H7 (cell line): ENCODE measurements around the gene LRBA. TPM values are rescaled to one million over a fixed set of nuclear protein-coding genes. Genes with fewer than 3 reads are reported as not detected.
"Not testable (repeated sequence)": the region's sequence is repeated elsewhere in the genome, so short reads cannot be mapped to it uniquely, and the experiment has no call there.

Source experiments
- DNase-seq: peaks from one replicate; pipeline ENCODE4 v3.0.0; 2012
- H3K27me3 ChIP-seq: 2 replicates; pipeline ENCODE4 v1.6.0; 2011; ENCODE audit warnings: mild to moderate bottlenecking, low read length; ENCODE audit not compliant: control insufficient read depth, insufficient read depth
- H3K36me3 ChIP-seq: replicated peaks from 2 replicates; pipeline ENCODE4 v1.5.1; 2011; ENCODE audit warnings: low read length; ENCODE audit not compliant: control insufficient read depth, insufficient read depth
- H3K4me3 ChIP-seq: 2 replicates; pipeline ENCODE4 v1.5.1; 2011; ENCODE audit warnings: low read depth, mild to moderate bottlenecking, control low read depth, low read length, moderate library complexity; ENCODE audit not compliant: insufficient read depth
- total RNA-seq: library from RNA; depleted of rRNA; stranded (reverse); fragments of >200 nt; shearing (Covaris generic); gene quantifications from 2 replicates; pipeline ENCODE4 v1.2.3, GENCODE V29; 2014

The LRBA gene
- total RNA-seq, 1 experiment from 2014 or later = 47.3 TPM

GRCh38 chr4:150683775-150684350, 331.2 kb downstream of the LRBA start:
- DNase-seq = no peak

GRCh38 chr4:150682126-150682525, 333.0 kb downstream of the LRBA start:
- no peak for DNase-seq
- Histone ChIP-seq H3K27me3 (no peaks in the 10 kb centered on the region), H3K36me3 (no peaks in the 10 kb centered on the region), H3K4me3 (no peak overlapping the region)

More at GRCh38 chr4:150683775-150684350, 331.2 kb downstream of the LRBA start:
- H3K4me3 ChIP-seq = no peak overlapping the region
- no peaks in the 10 kb centered on the region for H3K36me3 ChIP-seq
- H3K27me3 ChIP-seq = no peaks in the 10 kb centered on the region

DNA sequence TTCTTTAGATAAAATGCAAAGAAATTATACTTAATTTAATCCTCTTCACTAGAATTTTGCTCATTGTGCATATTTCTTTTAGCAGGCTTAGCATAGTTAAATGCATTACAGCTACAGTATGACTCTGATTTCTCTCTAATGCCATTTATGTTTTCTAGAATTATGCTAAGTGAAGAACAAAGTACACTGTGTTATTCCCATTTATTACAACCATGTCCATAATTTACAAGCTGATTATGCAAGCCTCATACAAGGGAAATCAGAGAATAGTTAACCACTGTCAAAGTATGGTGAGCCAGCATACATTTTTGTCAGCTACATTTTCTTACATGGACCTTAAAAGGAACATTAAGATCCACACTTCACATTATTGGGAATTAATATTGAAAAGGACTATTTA, 334.0 kb downstream of the LRBA start:
- Histone ChIP-seq H3K36me3 (no peaks in the 10 kb centered on the region), H3K4me3 (no peak overlapping the region), H3K27me3 (no peaks in the 10 kb centered on the region)
- no peak for DNase-seq

GRCh38 chr4:150680651-150681050, 334.4 kb downstream of the LRBA start:
- no peak overlapping the region for H3K4me3 ChIP-seq
- DNase-seq = no peak
- no peaks in the 10 kb centered on the region for H3K36me3 ChIP-seq
- H3K27me3 ChIP-seq = no peaks in the 10 kb centered on the region

DNA sequence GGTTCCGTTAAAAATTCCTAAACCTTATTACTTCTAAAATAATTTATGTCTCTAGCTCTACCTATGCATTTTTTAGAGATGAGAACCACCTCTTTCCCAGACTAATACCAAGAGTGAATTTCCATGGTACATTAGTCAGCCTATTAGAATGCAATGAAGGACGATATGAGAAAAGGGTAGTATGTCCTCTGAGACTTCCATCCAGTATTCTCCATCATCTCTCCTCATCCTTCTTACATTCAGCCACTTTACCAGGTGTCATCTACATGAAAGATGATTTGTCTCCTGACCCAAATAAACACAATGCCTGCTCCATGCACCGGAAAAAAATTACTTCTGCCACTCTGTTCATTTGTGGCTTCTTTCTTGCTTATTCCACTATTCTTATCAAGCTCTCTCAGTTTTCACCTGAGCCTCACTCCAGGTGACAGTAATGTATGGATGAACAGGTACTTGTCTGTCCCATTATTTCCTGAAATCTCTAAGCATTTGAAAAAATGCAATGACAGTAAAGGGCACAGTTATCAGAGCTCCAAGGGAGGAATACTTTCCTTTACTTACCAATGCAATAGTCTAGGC, 335.2 kb downstream of the LRBA start:
- no peak overlapping the region for H3K4me3 ChIP-seq
- no peaks in the 10 kb centered on the region for H3K27me3 ChIP-seq
- DNase-seq = no peak
- H3K36me3 ChIP-seq = no peaks in the 10 kb centered on the region

DNA sequence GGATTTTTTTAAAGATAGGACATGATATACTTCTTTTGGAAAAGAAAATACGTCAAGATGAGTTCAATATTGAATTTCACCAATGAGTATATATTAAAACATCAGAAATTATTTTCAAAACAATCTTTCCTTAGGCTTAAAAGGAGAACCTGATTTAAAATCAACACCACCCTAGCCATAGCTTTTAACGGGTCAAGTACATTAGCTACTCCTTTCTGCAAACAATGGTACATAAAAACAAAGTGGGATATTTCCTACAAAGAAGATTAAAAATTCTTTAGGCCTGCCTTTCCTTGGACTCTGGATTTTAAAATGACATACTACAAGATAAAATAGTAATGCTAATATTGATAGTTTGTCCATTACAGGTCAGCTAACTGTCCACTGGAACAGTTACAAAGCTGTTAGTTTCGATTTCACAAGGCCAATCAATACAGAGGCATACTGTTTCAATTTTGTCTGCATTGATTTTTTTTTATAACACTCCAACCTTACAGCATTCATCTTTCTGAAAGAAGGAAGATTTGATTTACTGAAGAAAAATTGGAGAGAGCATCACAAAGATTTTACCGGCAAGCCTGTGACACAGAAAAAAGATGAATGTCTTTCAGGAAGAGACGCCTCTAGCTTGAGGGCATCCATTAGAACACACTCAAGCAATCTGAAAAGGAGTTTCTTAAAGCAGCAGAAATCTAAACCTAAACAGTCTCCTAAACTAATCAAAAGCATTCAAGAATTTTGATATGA, 335.9 kb downstream of the LRBA start:
- Histone ChIP-seq H3K4me3 (no peak overlapping the region), H3K27me3 (no peaks in the 10 kb centered on the region), H3K36me3 (no peaks in the 10 kb centered on the region)
- DNase-seq = no peak

DNA sequence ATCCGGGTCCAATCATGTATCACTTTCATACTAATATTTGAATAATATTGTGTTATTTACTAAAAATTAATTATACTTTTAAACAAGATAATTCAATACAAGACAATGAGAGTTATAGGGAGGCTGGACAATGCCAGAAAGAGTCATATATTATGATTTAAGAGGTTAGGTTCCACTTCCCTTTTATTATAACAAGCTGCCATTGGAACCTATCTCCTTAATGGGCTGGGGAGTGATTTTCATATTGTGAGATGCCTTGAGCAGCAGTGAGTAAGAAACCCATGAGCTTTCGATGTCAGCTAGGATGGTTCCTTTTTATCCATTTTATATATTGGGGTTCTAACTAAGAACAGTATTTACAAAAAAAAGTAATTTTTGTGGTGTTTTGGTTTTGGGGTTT, 341.3 kb downstream of the LRBA start:
- Histone ChIP-seq H3K36me3 (no peaks in the 10 kb centered on the region), H3K27me3 (no peaks in the 10 kb centered on the region), H3K4me3 (no peak overlapping the region)
- no peak for DNase-seq

DNA sequence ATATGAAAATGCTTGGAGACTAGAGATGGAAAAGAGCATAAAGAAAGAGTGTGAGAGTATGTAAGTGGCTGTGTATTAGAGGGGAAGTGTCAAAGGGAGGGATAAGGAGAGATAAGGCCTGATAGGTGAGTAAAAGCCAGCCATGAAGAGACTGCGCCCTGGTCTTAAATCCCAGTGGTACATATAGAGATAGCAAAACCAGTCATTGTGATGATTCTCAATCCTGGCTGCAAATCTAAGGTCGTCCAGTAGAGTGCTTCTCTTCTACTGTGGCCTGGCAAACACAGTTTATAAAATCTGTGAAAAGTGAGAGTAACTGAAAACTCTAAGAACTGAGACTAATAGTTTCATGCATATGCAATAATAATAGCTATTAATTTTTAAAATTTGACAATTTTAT, 346.3 kb downstream of the LRBA start:
- no peak for DNase-seq
- H3K4me3 ChIP-seq = no peak overlapping the region
- no peaks in the 10 kb centered on the region for H3K27me3 ChIP-seq
- H3K36me3 ChIP-seq = no peaks in the 10 kb centered on the region

GRCh38 chr4:150664935-150665334, 350.1 kb downstream of the LRBA start:
- no peaks in the 10 kb centered on the region for H3K27me3 ChIP-seq
- no peaks in the 10 kb centered on the region for H3K36me3 ChIP-seq
- DNase-seq = no peak
- H3K4me3 ChIP-seq = no peak overlapping the region

GRCh38 chr4:150662686-150663085, 352.4 kb downstream of the LRBA start:
- H3K4me3 ChIP-seq = no peak overlapping the region
- no peak for DNase-seq
- no peaks in the 10 kb centered on the region for H3K27me3 ChIP-seq
- H3K36me3 ChIP-seq = no peaks in the 10 kb centered on the region

DNA sequence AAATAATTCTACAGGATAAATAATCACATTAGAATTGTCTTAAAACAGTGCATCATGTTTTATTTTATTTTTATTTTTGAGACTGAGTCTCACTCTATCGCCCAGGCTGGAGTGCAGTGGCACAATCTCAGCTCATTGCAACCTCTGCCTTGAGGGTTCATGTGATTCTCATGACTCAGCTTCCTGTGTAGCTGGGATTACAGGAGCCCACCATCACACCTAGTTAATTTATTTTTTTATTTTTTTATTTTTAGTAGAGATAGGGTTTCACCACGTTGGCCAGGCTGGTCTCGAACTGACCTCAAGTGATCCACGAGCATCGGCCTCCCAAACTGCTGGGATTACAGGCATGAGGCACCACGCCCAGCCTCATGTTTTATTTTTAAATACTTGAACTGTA, 353.5 kb downstream of the LRBA start:
- H3K27me3 ChIP-seq, H3K36me3 ChIP-seq, DNase-seq, H3K4me3 ChIP-seq: not testable (repeated sequence)

- not testable (repeated sequence) for H3K36me3 ChIP-seq, H3K27me3 ChIP-seq, DNase-seq, H3K4me3 ChIP-seq
Observed at GRCh38 chr4:150658258-150658657, 356.8 kb downstream of the LRBA start.

DNA sequence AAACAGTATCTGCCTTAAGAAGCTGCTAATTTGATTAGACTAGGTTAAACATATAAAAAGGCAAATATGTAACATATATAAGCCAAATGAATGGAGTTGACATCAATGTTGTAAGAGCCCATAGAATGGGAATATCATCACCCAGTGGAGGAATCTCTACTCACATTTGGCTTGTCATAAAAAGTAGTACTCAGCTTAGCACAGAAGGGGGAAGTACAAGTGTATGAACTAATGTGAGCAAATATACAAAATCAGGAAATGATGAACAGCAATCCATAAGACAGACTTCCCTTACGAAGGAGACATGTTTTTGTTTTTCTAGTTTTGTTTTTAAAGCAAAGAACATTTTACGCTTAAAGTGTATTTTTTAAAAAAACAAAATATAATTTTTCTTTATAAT, 358.2 kb downstream of the LRBA start:
- Histone ChIP-seq H3K27me3 (no peaks in the 10 kb centered on the region), H3K36me3 (no peaks in the 10 kb centered on the region), H3K4me3 (no peak overlapping the region)
- no peak for DNase-seq

- no peak for DNase-seq
- Histone ChIP-seq H3K27me3 (no peaks in the 10 kb centered on the region), H3K36me3 (no peaks in the 10 kb centered on the region), H3K4me3 (no peak overlapping the region)
Observed at GRCh38 chr4:150650751-150651150, 364.3 kb downstream of the LRBA start.

- H3K36me3 ChIP-seq = no peaks in the 10 kb centered on the region
- no peak for DNase-seq
- no peaks in the 10 kb centered on the region for H3K27me3 ChIP-seq
- no peak overlapping the region for H3K4me3 ChIP-seq
Observed at GRCh38 chr4:150648123-150648522, 367.0 kb downstream of the LRBA start.
